ENCODE data around the gene LSM10.

DNA sequence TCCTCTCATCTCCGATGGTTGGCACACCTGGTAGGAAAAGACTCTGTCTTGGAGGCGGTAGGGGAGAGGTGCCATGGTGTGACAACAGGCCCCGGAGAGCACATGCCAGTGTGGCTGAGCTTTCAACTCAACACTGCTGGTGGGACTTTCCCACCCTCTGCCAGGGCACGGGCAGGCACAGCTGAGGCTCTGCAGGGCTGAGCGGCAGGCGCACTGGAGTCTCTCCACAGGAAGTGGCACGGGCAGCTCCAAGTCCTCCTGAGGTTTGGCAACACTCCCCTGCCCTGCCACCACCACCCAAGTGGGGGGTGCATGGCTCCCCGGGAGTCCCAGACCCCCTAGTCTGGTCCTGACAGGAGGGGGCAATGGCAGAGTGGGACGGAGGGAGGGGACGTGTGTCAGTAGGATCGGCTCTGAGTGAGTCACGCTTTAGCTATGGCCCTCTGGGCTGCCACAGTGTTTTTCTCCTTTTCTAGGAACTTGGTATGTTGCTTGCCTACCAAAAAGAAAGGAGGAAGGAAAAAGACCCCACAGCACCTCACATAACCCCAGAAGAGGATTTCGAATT is 47.0 kb downstream of the LSM10 start:
- TF ChIP-seq POLR2AphosphoS5 (IDR thresholded peaks at IDR 0.05; ENCODE audit: low read depth, low read length) (no peak), TAF1 (IDR thresholded peaks at IDR 0.05; ENCODE audit: borderline replicate concordance, insufficient read depth, low read length) (no peak)

Data from PFSK-1 (cell line).